HG02970 (cell line): ENCODE results near the gene SLC6A3.

Source experiments
- ATAC-seq: cut with Tn5 transposase; IDR thresholded peaks from one replicate; pipeline ENCODE4 v1.9.1; 2021; ENCODE audit warnings: mild to moderate bottlenecking, moderate library complexity, moderate number of reproducible peaks; ENCODE audit not compliant: unreplicated experiment, low FRiP score

Gene SLC6A3

GRCh38 chr5:1357946-1358725, 87.1 kb downstream of the SLC6A3 start:
- no peak for ATAC-seq

GRCh38 chr5:1356873-1357787, 88.1 kb downstream of the SLC6A3 start:
- ATAC-seq = no peak

GRCh38 chr5:1354576-1354975, 90.7 kb downstream of the SLC6A3 start:
- ATAC-seq = no peak

- no peak for ATAC-seq
These were observed 92.7 kb downstream of the SLC6A3 start for GRCh38 chr5:1352231-1353219.

- ATAC-seq = no peak
These were observed 94.1 kb downstream of the SLC6A3 start for GRCh38 chr5:1351156-1351555.

- ATAC-seq = no peak
These were observed 96.0 kb downstream of the SLC6A3 start for GRCh38 chr5:1349246-1349645.

GRCh38 chr5:1348986-1349245, 96.3 kb downstream of the SLC6A3 start:
- no peak for ATAC-seq

GRCh38 chr5:1347571-1347970, 97.7 kb downstream of the SLC6A3 start:
- ATAC-seq = no peak

- no peak for ATAC-seq
These were observed 98.4 kb downstream of the SLC6A3 start for GRCh38 chr5:1346627-1347440.

- ATAC-seq = no peak
These were observed 99.2 kb downstream of the SLC6A3 start for GRCh38 chr5:1345876-1346626.

GRCh38 chr5:1344975-1345838, 100.0 kb downstream of the SLC6A3 start, which contains the start of gene CLPTM1L:
CLPTM1L (minus strand) TSS chr5:1345099; CDS start chr5:1344841, 258 bp downstream.
- ATAC-seq = peak; percentile 91

GRCh38 chr5:1343931-1344901, 101.0 kb downstream of the SLC6A3 start:
- no peak for ATAC-seq

- no peak for ATAC-seq
These were observed 101.9 kb downstream of the SLC6A3 start for GRCh38 chr5:1343315-1343751.
